A549 (cell line): ENCODE measurements around the gene NPBWR2.

Experiments
- BCL3 ChIP-seq: fragments of >200 bp; sonication (Bioruptor Twin); formaldehyde crosslinking; IDR thresholded peaks from 3 replicates; pipeline ENCODE4 v1.6.1; 2016
- CHD2 ChIP-seq: fragments of 150-350 bp; IDR thresholded peaks from 2 replicates; pipeline ENCODE4 v1.6.1; 2014; ENCODE audit warnings: low read length; ENCODE audit not compliant: partially characterized antibody
- CTCF ChIP-seq: fragments of >200 bp; sonication (Bioruptor Twin); formaldehyde crosslinking; IDR thresholded peaks from 3 replicates; pipeline ENCODE4 v1.5.1; 2016
- EHMT2 ChIP-seq: fragments of 200-600 bp; sonication (generic); IDR thresholded peaks from 2 replicates; pipeline ENCODE4 v1.6.1; 2016; ENCODE audit warnings: antibody characterized with exemption, low read depth, mild to moderate bottlenecking, moderate library complexity
- EP300 ChIP-seq, 2 experiments: fragments of >200 bp; sonication (Bioruptor Twin); formaldehyde crosslinking; IDR thresholded peaks; 2 replicates in 1 of 2; 3 replicates in 1 of 2; pipeline ENCODE4 v1.6.1; 2016 to 2017
- JUNB ChIP-seq: fragments of >200 bp; sonication (Bioruptor Twin); formaldehyde crosslinking; IDR thresholded peaks from 2 replicates; pipeline ENCODE4 v1.6.1; 2016
- KDM1A ChIP-seq: fragments of 200-600 bp; sonication (generic); IDR thresholded peaks from 2 replicates; pipeline ENCODE4 v1.6.1; 2016; ENCODE audit warnings: low read depth, mild to moderate bottlenecking
- MAX ChIP-seq: IDR thresholded peaks from 2 replicates; pipeline ENCODE4 v1.6.1; 2012
- NFE2L2 ChIP-seq: fragments of 150-350 bp; conservative IDR thresholded peaks from 2 replicates; pipeline ENCODE4 v1.6.1; 2014; ENCODE audit warnings: low read length
- POLR2A ChIP-seq: IDR thresholded peaks from 2 replicates; pipeline ENCODE4 v1.6.1; 2012; ENCODE audit warnings: mild to moderate bottlenecking, low read length
- POLR2AphosphoS2 ChIP-seq: conservative IDR thresholded peaks from 2 replicates; pipeline ENCODE4 v1.6.1; 2012; ENCODE audit warnings: low read length, improper control_type of control experiment, inconsistent platforms
- RFX5 ChIP-seq: fragments of 450-650 bp; IDR thresholded peaks from 2 replicates; pipeline ENCODE4 v1.7.1; 2014; ENCODE audit warnings: antibody characterized with exemption, mild to moderate bottlenecking, moderate library complexity
- SMC3 ChIP-seq: fragments of >200 bp; sonication (Bioruptor Twin); formaldehyde crosslinking; IDR thresholded peaks from 3 replicates; pipeline ENCODE4 v1.6.1; 2018; ENCODE audit warnings: inconsistent platforms
- TFCP2L1 ChIP-seq: fragments of 250-450 bp; sonication (Bioruptor Pico); IDR thresholded peaks from 2 replicates; pipeline ENCODE4 v1.5.0; 2021; ENCODE audit warnings: mild to moderate bottlenecking

- TF ChIP-seq CHD2 (no peak), CTCF (peak; percentile 77), SMC3 (peak; percentile 61), NFE2L2 (no peak), POLR2A (no peak), RFX5 (no peak), EP300 (IDR thresholded peaks at IDR 0.05) (no peak), KDM1A (no peak), POLR2AphosphoS2 (no peak), TFCP2L1 (CRISPR knock-in tag) (no peak), JUNB (no peak), BCL3 (no peak), MAX (0 out of 2 replicates have a peak, but pooled peaks have one; percentile 45), EHMT2 (no peak)
These were observed 24.0 kb downstream of the NPBWR2 start for GRCh38 chr20:64083378-64083803.
